ENCODE measurements around the gene SV2C. TPM values are rescaled to one million over a fixed set of nuclear protein-coding genes. Genes with fewer than 3 reads are reported as not detected.

SV2C gene
- total RNA-seq, 1 donor from 2014 or later: 3.4 TPM

GRCh38 chr5:76363352-76364225, 280.4 kb downstream of the SV2C start:
- Histone ChIP-seq H3K36me3 (no peaks in the 10 kb centered on the region), H3K27me3 (no peaks in the 10 kb centered on the region), H3K4me3 (no peak overlapping the region), H3K27ac (no peak overlapping the region), H3K9me3 (no peaks in the 10 kb centered on the region), H3K4me1 (no peaks in the 10 kb centered on the region)
- TF ChIP-seq CTCF (IDR thresholded peaks at IDR 0.05): no peak
- TF ChIP-seq POLR2A (IDR thresholded peaks at IDR 0.05): no peak
- TF ChIP-seq POLR2AphosphoS5 (IDR thresholded peaks at IDR 0.05; ENCODE audit: insufficient read depth in 1 of 2, low read depth in 1 of 2): no peak
- intact Hi-C loops (cut with DNase I): no loop called here
- no peak for DNase-seq (ENCODE audit: extremely low spot score in 2 of 2)

GRCh38 chr5:76364226-76364589, 281.0 kb downstream of the SV2C start:
- Histone ChIP-seq H3K9me3 (no peaks in the 10 kb centered on the region), H3K36me3 (no peaks in the 10 kb centered on the region), H3K4me3 (no peak overlapping the region), H3K27me3 (no peaks in the 10 kb centered on the region), H3K4me1 (no peaks in the 10 kb centered on the region), H3K27ac (no peak overlapping the region)
- no peak for DNase-seq (ENCODE audit: extremely low spot score in 2 of 2)
- no peak for TF ChIP-seq POLR2A (IDR thresholded peaks at IDR 0.05)
- intact Hi-C loops (cut with DNase I): no loop called here

- Histone ChIP-seq H3K27me3 (no peaks in the 10 kb centered on the region), H3K36me3 (no peaks in the 10 kb centered on the region), H3K27ac (no peak overlapping the region), H3K9me3 (no peaks in the 10 kb centered on the region), H3K4me1 (no peaks in the 10 kb centered on the region), H3K4me3 (no peak overlapping the region)
- intact Hi-C loops (cut with DNase I): no loop called here
- DNase-seq (ENCODE audit: extremely low spot score in 2 of 2): no peak
- no peak for TF ChIP-seq CTCF (IDR thresholded peaks at IDR 0.05)
- no peak for TF ChIP-seq POLR2A (IDR thresholded peaks at IDR 0.05)
- no peak for TF ChIP-seq POLR2AphosphoS5 (IDR thresholded peaks at IDR 0.05; ENCODE audit: insufficient read depth in 1 of 2, low read depth in 1 of 2)
These were observed 282.4 kb downstream of the SV2C start for GRCh38 chr5:76365561-76365960.

DNA sequence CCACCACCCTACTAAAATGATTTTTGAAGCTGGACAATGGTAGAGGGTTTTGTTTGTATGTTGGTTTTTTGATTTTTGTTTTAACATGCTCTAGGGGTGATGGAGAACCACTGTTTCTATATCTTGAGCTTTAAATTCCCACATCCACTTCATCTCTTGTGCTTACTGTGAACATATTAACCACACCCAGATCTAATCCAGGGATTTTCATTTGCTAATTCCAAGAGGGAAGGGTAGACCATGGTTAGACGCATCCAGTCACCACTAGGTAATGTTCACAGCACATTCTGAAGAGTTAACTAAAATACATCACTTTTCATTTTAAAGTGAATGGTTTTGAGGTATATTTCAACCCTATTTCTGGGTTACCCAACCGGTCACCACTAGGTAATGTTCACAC, 283.4 kb downstream of the SV2C start:
- Histone ChIP-seq H3K36me3 (no peaks in the 10 kb centered on the region), H3K4me1 (no peaks in the 10 kb centered on the region), H3K27me3 (no peaks in the 10 kb centered on the region), H3K27ac (no peak overlapping the region), H3K9me3 (no peaks in the 10 kb centered on the region), H3K4me3 (no peak overlapping the region)
- intact Hi-C loops (cut with DNase I): no loop called here
- TF ChIP-seq POLR2A (IDR thresholded peaks at IDR 0.05): no peak
- TF ChIP-seq CTCF (IDR thresholded peaks at IDR 0.05): no peak
- no peak for TF ChIP-seq POLR2AphosphoS5 (IDR thresholded peaks at IDR 0.05; ENCODE audit: insufficient read depth in 1 of 2, low read depth in 1 of 2)
- DNase-seq (ENCODE audit: extremely low spot score in 2 of 2): no peak

GRCh38 chr5:76367623-76368371, 284.6 kb downstream of the SV2C start:
- H3K4me3 ChIP-seq: no peak overlapping the region
- H3K27me3 ChIP-seq: no peaks in the 10 kb centered on the region
- intact Hi-C loops (cut with DNase I): no loop called here
- no peaks in the 10 kb centered on the region for H3K36me3 ChIP-seq
- DNase-seq (ENCODE audit: extremely low spot score in 2 of 2): no peak
- H3K4me1 ChIP-seq: peaks cover 9% of the 10 kb centered on the region
- no peaks in the 10 kb centered on the region for H3K9me3 ChIP-seq
- H3K27ac ChIP-seq: no peak overlapping the region
- no peak for TF ChIP-seq POLR2AphosphoS5 (IDR thresholded peaks at IDR 0.05; ENCODE audit: insufficient read depth in 1 of 2, low read depth in 1 of 2)
- no peak for TF ChIP-seq POLR2A (IDR thresholded peaks at IDR 0.05)
- TF ChIP-seq CTCF (IDR thresholded peaks at IDR 0.05): no peak

All from vagina (tissue), 2 donors.